ENCODE measurements around the gene PAM.

GRCh38 chr5:102740515-102740914 lies 14.6 kb upstream of the PAM start:
- TF ChIP-seq, protein P1, sequence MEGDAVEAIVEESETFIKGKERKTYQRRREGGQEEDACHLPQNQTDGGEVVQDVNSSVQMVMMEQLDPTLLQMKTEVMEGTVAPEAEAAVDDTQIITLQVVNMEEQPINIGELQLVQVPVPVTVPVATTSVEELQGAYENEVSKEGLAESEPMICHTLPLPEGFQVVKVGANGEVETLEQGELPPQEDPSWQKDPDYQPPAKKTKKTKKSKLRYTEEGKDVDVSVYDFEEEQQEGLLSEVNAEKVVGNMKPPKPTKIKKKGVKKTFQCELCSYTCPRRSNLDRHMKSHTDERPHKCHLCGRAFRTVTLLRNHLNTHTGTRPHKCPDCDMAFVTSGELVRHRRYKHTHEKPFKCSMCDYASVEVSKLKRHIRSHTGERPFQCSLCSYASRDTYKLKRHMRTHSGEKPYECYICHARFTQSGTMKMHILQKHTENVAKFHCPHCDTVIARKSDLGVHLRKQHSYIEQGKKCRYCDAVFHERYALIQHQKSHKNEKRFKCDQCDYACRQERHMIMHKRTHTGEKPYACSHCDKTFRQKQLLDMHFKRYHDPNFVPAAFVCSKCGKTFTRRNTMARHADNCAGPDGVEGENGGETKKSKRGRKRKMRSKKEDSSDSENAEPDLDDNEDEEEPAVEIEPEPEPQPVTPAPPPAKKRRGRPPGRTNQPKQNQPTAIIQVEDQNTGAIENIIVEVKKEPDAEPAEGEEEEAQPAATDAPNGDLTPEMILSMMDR (IDR thresholded peaks at IDR 0.05; ENCODE audit: low read length), result no peak
- TF ChIP-seq EZH2 (optimal IDR thresholded peaks at IDR 0.05; ENCODE audit: low read depth, low read length), result no peak
- no peak for TF ChIP-seq EZH2phosphoT487 (IDR thresholded peaks at IDR 0.05; ENCODE audit: low read length)

Data from MM.1S (cell line).